ENCODE results near the gene LNX1. TPM values are rescaled to one million over a fixed set of nuclear protein-coding genes. Genes with fewer than 3 reads are reported as not detected.
A peak's percentile ranks its signal among the peaks of the same experiment; 100 is the strongest.

The LNX1 gene
- total RNA-seq, 1 experiment from 2014 or later = 1.7 TPM

GRCh38 chr4:53592122-53592521 is 836 bp upstream of the LNX1 start:
- Histone ChIP-seq H2BK15ac (ENCODE audit: low read depth, low read length) (no peak overlapping the region), H3K27me3 (ENCODE audit: insufficient read depth, low read length) (no peaks in the 10 kb centered on the region), H3K4me2 (ENCODE audit: insufficient read depth, insufficient read length, low read length) (peak overlapping the region; percentile 39), H2BK20ac (ENCODE audit: low read depth, low read length, poor library complexity, severe bottlenecking) (no peak overlapping the region), H3K23me2 (ENCODE audit: insufficient read length, low read depth, low read length, poor library complexity, severe bottlenecking) (peaks cover 10% of the 10 kb centered on the region), H3K4me1 (ENCODE audit: insufficient read depth, low read length) (peaks cover 5% of the 10 kb centered on the region; the same call in 1 of the 2 replicates), H4K20me1 (ENCODE audit: control insufficient read depth, insufficient read depth, insufficient read length) (no peaks in the 10 kb centered on the region), H3K56ac (ENCODE audit: insufficient read length, low read depth, low read length) (no peak overlapping the region), H2BK120ac (ENCODE audit: low read depth, low read length, poor library complexity, severe bottlenecking) (no peak overlapping the region), H2BK12ac (ENCODE audit: insufficient read length, low read depth, low read length) (no peak overlapping the region), H3K4ac (ENCODE audit: low read depth, low read length) (no peak overlapping the region), H3K79me1 (ENCODE audit: insufficient read depth, low read depth, low read length, poor library complexity, severe bottlenecking) (no peaks in the 10 kb centered on the region), H3K14ac (ENCODE audit: insufficient read depth, low read length) (no peak overlapping the region), H3K18ac (ENCODE audit: insufficient read length, low read depth, low read length) (peak overlapping the region; percentile 16), H2AK5ac (ENCODE audit: insufficient read length, low read length) (no peak overlapping the region), H4K91ac (ENCODE audit: insufficient read length, low read depth, low read length) (no peak overlapping the region), H2BK5ac (ENCODE audit: insufficient read length, low read length) (no peak overlapping the region), H3T11ph (ENCODE audit: low read length) (no peak overlapping the region), H4K5ac (ENCODE audit: insufficient read length, low read depth, low read length) (no peak overlapping the region), H3K27ac (ENCODE audit: insufficient read length, low read depth, low read length) (peak overlapping the region; percentile 73), H3K9ac (ENCODE audit: extremely low read depth, insufficient read length, low read length) (peak overlapping the region; percentile 27), H3K9me3 (ENCODE audit: control insufficient read depth, low read depth, low read length) (no peaks in the 10 kb centered on the region), H2AFZ (ENCODE audit: low read length) (no peak overlapping the region), H4K8ac (replicated peaks; ENCODE audit: insufficient read length, low read depth, low read length) (no peak overlapping the region), H3K23ac (ENCODE audit: insufficient read length, low read depth, low read length) (no peak overlapping the region), H3K79me2 (ENCODE audit: insufficient read depth, low read length) (no peaks in the 10 kb centered on the region)
- peak; percentile 35 for DNase-seq
- Mint-ChIP-seq H3K4me3 (peak overlapping the region; percentile 65 to 74), H3K9me3 (no peaks in the 10 kb centered on the region), H3K27ac (peak overlapping the region; percentile 93 to 99 (median 98)), H3K27me3 (ENCODE audit: low read depth) (no peaks in the 10 kb centered on the region; the same call in none of the 2 replicates), H3K36me3 (ENCODE audit: insufficient read depth in 1 of 3, low read depth in 3 of 3) (no peaks in the 10 kb centered on the region; a peak in 1 of 7 replicates), H3K4me1 (peaks cover 51 to 62% of the 10 kb centered on the region in 2 experiments)
- TF ChIP-seq CTCF (conservative IDR thresholded peaks at IDR 0.05) = no peak
- WGBS (ENCODE audit: extremely low coverage, insufficient read length, low lambda C conversion rate) = no CpG with 5 or more reads among the region's 8 CpGs
